K562 (cell line): ENCODE data around the gene C10orf71. TPM values are rescaled to one million over a fixed set of nuclear protein-coding genes. Genes with fewer than 3 reads are reported as not detected.

ENCODE experiments used
- ATAC-seq: fragments of 200-7000 bp; cut with Tn5 transposase; 3 replicates; pipeline ENCODE4 v1.9.1; 2020; ENCODE audit warnings: moderate library complexity
- BruUV-seq: library from RNA; stranded (reverse); fragments of 400-500 nt; replicated peaks from 2 replicates; lab custom pipeline; 2021; lab: Mats Ljungman, UMichigan
- CTCF ChIA-PET: fragments of 300-600 bp; formaldehyde crosslinking; extraction: SDS; loops from one replicate; lab custom pipeline; 2021; ENCODE audit warnings: low intra/inter-chr PET ratio; lab: Yijun Ruan, JAX
- POLR2A ChIA-PET: fragments of 300-600, 350-650 bp; sonication (Branson Sonifier 250); formaldehyde crosslinking; extraction: SDS; loops from one replicate; lab custom pipeline; 2021; ENCODE audit warnings: antibody characterized with exemption, inconsistent platforms; lab: Yijun Ruan, JAX
- DNase-seq, 4 experiments: peaks; one replicate each; pipeline versions ENCODE4 v3.0.0 to v3.0.0-alpha.2; 2011 to 2018; ENCODE audit warnings: low spot score in 3 of 4, mixed read lengths in 3 of 4; ENCODE audit errors: extremely low read depth in 1 of 4
- FAIRE-seq: peaks from 2 replicates; lab custom pipeline; 2011; peaks lifted over from hg19 to GRCh38; lab: Jason Lieb, UNC
- H2AFZ ChIP-seq: 2 replicates; pipeline ENCODE4 v1.6.0; 2011; ENCODE audit warnings: low read depth, low read length, control low read depth, inconsistent platforms
- H3K27ac ChIP-seq: fragments of 200-600 bp; 3 replicates; pipeline ENCODE4 v1.8.0; 2011; ENCODE audit warnings: low read depth, mild to moderate bottlenecking, control low read depth, inconsistent platforms, low read length, moderate library complexity, mixed read lengths; ENCODE audit errors: extremely low read depth
- H3K27me3 ChIP-seq, 2 experiments: fragments of 300-600 bp in 1 of 2; 2 replicates in 1 of 2; 3 replicates in 1 of 2; pipeline versions ENCODE4 v1.6.0 to v1.8.0; 2011; ENCODE audit warnings: inconsistent platforms in 2 of 2, low read length in 2 of 2, mild to moderate bottlenecking in 1 of 2, mixed read lengths in 1 of 2, moderate library complexity in 1 of 2; ENCODE audit not compliant: control insufficient read depth in 2 of 2, insufficient read depth in 2 of 2
- H3K36me3 ChIP-seq: fragments of 300-600 bp; 3 replicates; pipeline ENCODE4 v1.8.0; 2011; ENCODE audit warnings: mild to moderate bottlenecking, low read length, inconsistent platforms; ENCODE audit not compliant: control insufficient read depth, insufficient read depth
- H3K4me1 ChIP-seq, 2 experiments: fragments of 200-600 bp in 1 of 2; replicated peaks in 1 of 2; 2 replicates in 1 of 2; 3 replicates in 1 of 2; pipeline versions ENCODE4 v1.5.1 to v1.8.0; 2011; ENCODE audit warnings: inconsistent platforms in 2 of 2, low read length in 2 of 2, mild to moderate bottlenecking in 1 of 2, mixed read lengths in 1 of 2, moderate library complexity in 1 of 2; ENCODE audit not compliant: control insufficient read depth in 2 of 2, insufficient read depth in 2 of 2
- H3K4me2 ChIP-seq: 2 replicates; pipeline ENCODE4 v1.6.1; 2011; ENCODE audit warnings: low read length, control low read depth, inconsistent platforms, mixed read lengths; ENCODE audit not compliant: insufficient read depth
- H3K4me3 ChIP-seq: fragments of 200-600 bp; sonication (generic), shearing (Covaris generic); 2 replicates; pipeline ENCODE4 v1.5.1; 2016; ENCODE audit warnings: control low read depth, inconsistent platforms
- H3K79me2 ChIP-seq: fragments of 200-600 bp; 3 replicates; pipeline ENCODE4 v1.8.0; 2011; ENCODE audit warnings: low read length, inconsistent platforms; ENCODE audit not compliant: control insufficient read depth, insufficient read depth
- H3K9ac ChIP-seq, 2 experiments: 2 replicates each; pipeline versions ENCODE4 v1.6.0 to v1.6.1; 2011; ENCODE audit warnings: low read depth in 2 of 2, low read length in 2 of 2, control low read depth in 1 of 2, inconsistent platforms in 1 of 2, mild to moderate bottlenecking in 1 of 2, mixed read lengths in 1 of 2; ENCODE audit not compliant: insufficient read depth in 1 of 2
- H3K9me1 ChIP-seq: one replicate; pipeline ENCODE4 v1.6.0; 2011; ENCODE audit warnings: inconsistent platforms, mild to moderate bottlenecking, low read length, moderate library complexity; ENCODE audit not compliant: control insufficient read depth, insufficient read depth
- H3K9me3 ChIP-seq: replicated peaks from 2 replicates; pipeline ENCODE4 v1.5.1; 2011; ENCODE audit warnings: low read depth, low read length, inconsistent platforms; ENCODE audit not compliant: control insufficient read depth, insufficient read depth
- H4K20me1 ChIP-seq: replicated peaks from 2 replicates; pipeline ENCODE4 v1.6.1; 2011; ENCODE audit warnings: low read length, inconsistent platforms, mixed read lengths; ENCODE audit not compliant: control insufficient read depth, insufficient read depth
- CXXC5 ChIP-seq: fragments of 250-450 bp; sonication (Bioruptor Pico); IDR thresholded peaks from 2 replicates; pipeline ENCODE4 v1.8.0; 2022; ENCODE audit warnings: inconsistent platforms, mild to moderate bottlenecking, moderate library complexity
- FOXJ3 ChIP-seq: sonication (generic); formaldehyde crosslinking; IDR thresholded peaks from 2 replicates; pipeline ENCODE4 v1.4.0; 2020; ENCODE audit warnings: mild to moderate bottlenecking, missing genetic modification reagents
- KHSRP ChIP-seq: fragments of 450-650 bp; IDR thresholded peaks from 2 replicates; pipeline ENCODE4 v1.6.1; 2017
- PHF20 ChIP-seq: fragments of 450-650 bp; IDR thresholded peaks from 2 replicates; pipeline ENCODE4 v1.6.1; 2018; ENCODE audit not compliant: partially characterized antibody
- POLR3G ChIP-seq: IDR thresholded peaks from 2 replicates; pipeline ENCODE4 v1.6.1; 2011; ENCODE audit not compliant: insufficient read length, insufficient replicate concordance; ENCODE audit errors: extremely low read depth
- TEAD2 ChIP-seq: fragments of 450-650 bp; IDR thresholded peaks from 2 replicates; pipeline ENCODE4 v1.6.1; 2016; ENCODE audit warnings: missing genetic modification characterization, control low read depth, missing compliant biosample characterization
- U2AF2 ChIP-seq: fragments of 200-400 bp; formaldehyde crosslinking; optimal IDR thresholded peaks from 2 replicates; pipeline ENCODE3; 2017; ENCODE audit warnings: low read depth, mild to moderate bottlenecking, low read length
- XRCC5 ChIP-seq: fragments of 200-400 bp; formaldehyde crosslinking; IDR thresholded peaks from 2 replicates; pipeline ENCODE4 v1.6.1; 2017; ENCODE audit warnings: low read depth, mild to moderate bottlenecking, low read length
- ZNF76 ChIP-seq: fragments of 250-450 bp; sonication (Bioruptor Pico); IDR thresholded peaks from 2 replicates; pipeline ENCODE4 v1.4.0; 2020; ENCODE audit warnings: mild to moderate bottlenecking, moderate library complexity, borderline replicate concordance
- ZNF77 ChIP-seq: fragments of 250-450 bp; sonication (Bioruptor Pico); IDR thresholded peaks from 2 replicates; pipeline ENCODE4 v1.5.0; 2020
- WGBS: fragments of 100-300 bp; shearing (Covaris generic); methylation state at CpG from one replicate; pipeline ENCODE4 v1.1.6; 2016; ENCODE audit warnings: low coverage, mixed read lengths; ENCODE audit not compliant: insufficient coverage; ENCODE audit errors: missing lambda C conversion rate; 5-methylcytosine and 5-hydroxymethylcytosine counted together
- in situ Hi-C: fragments of 300-500 bp; cut with MboI; formaldehyde crosslinking; loops from 4 replicates; pipeline ENCODE4 v1.15.0; 2018; ENCODE audit warnings: inconsistent platforms, mixed read lengths
- intact Hi-C: fragments of 100-400 bp; cut with micrococcal nuclease; formaldehyde crosslinking; loops from 2 replicates; pipeline ENCODE4 v1.14.2; 2022
- polyA plus RNA-seq, 8 experiments: library from polyadenylated mRNA; depleted of rRNA in 4 of 8; stranded (reverse) in 5 of 8; unstranded in 3 of 8; fragments of >200 nt; fragmentation: Nextera tagmentation in 2 of 8; fragmentation: Illumina TruSeq in 1 of 8; extraction: Ambion mirVana in 2 of 8; extraction: Trizol in 1 of 8; gene quantifications; 2 replicates each; pipeline versions ENCODE4 v1.2.1 to v1.2.3, GENCODE V29; 2011 to 2014; ENCODE audit warnings: inconsistent platforms in 1 of 8, missing spikeins in 1 of 8
- total RNA-seq, 7 experiments: library from RNA; depleted of rRNA in 6 of 7; stranded (reverse); fragments of >200 nt in 6 of 7; fragmentation: Illumina TruSeq in 2 of 7; extraction: Trizol in 2 of 7; gene quantifications; 2 replicates each; pipeline versions ENCODE4 v1.2.1 to v1.2.3, GENCODE V29; 2011 to 2021; ENCODE audit warnings: low replicate concordance in 1 of 7
- TF ChIP-seq, protein P1 (sequence below): fragments of 200-400 bp; formaldehyde crosslinking; IDR thresholded peaks from 2 replicates; pipeline ENCODE4 v1.6.1; 2017; ENCODE audit warnings: mild to moderate bottlenecking, low read depth, low read length, moderate library complexity
- TF ChIP-seq, protein P2 (sequence below): fragments of 250-450 bp; sonication (Bioruptor Pico); IDR thresholded peaks from 2 replicates; pipeline ENCODE4 v1.8.0; 2022; ENCODE audit warnings: moderate library complexity, mild to moderate bottlenecking, inconsistent platforms
- TF ChIP-seq, protein P3 (sequence below): sonication (generic); formaldehyde crosslinking; IDR thresholded peaks from 2 replicates; pipeline ENCODE4 v1.8.0; 2022; ENCODE audit warnings: mild to moderate bottlenecking, missing genetic modification reagents, borderline replicate concordance

Gene C10orf71
- total and polyA plus RNA-seq, 9 of the 15 experiments (the other 6 are each of a cell fraction or from before 2014, with no cell fraction given): 0.06 to 4.5 (median 1.3) TPM

DNA sequence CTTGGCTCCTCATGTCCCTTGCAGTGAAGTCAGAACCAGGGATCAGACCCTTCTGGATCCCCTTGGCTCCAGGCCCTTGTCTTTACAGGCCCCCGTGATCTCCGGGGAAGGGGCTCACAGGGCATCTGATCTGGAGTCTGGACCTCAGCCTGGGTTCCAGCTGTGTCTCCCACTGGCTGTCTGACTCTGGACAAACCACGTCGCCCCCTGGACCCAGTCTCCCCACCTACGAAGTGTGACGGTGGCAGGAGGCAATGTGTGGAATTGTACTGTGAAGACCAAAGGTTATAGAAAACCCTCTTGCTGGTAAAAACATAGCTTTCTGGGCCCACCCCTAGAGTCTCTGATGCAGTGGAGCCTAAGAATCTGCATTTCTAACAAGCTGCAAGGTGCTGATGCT is 15.5 kb upstream of the C10orf71 start:
- in situ Hi-C loops (no loop called here), intact Hi-C loops (no loop called here)
- BruUV-seq: no TSS peak
- no peaks in the 10 kb centered on the region for H3K79me2 ChIP-seq
- ATAC-seq (no peak), DNase-seq (no peak), FAIRE-seq (no peak)
- no peak overlapping the region for H3K27ac ChIP-seq
- H3K9ac ChIP-seq: peak overlapping the region in 1 of 2 experiments; percentile 38; a peak in 1 of 4 replicates
- no peaks in the 10 kb centered on the region for H3K36me3 ChIP-seq
- no peak overlapping the region for H3K4me3 ChIP-seq
- CTCF ChIA-PET: no interaction called here
- 89% methylated on average over 6 of the region's 6 CpGs for WGBS
- TF ChIP-seq, protein P1, sequence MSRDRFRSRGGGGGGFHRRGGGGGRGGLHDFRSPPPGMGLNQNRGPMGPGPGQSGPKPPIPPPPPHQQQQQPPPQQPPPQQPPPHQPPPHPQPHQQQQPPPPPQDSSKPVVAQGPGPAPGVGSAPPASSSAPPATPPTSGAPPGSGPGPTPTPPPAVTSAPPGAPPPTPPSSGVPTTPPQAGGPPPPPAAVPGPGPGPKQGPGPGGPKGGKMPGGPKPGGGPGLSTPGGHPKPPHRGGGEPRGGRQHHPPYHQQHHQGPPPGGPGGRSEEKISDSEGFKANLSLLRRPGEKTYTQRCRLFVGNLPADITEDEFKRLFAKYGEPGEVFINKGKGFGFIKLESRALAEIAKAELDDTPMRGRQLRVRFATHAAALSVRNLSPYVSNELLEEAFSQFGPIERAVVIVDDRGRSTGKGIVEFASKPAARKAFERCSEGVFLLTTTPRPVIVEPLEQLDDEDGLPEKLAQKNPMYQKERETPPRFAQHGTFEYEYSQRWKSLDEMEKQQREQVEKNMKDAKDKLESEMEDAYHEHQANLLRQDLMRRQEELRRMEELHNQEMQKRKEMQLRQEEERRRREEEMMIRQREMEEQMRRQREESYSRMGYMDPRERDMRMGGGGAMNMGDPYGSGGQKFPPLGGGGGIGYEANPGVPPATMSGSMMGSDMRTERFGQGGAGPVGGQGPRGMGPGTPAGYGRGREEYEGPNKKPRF: no peak
- no peak for TF ChIP-seq PHF20
- no peak for TF ChIP-seq POLR3G
- no peak for TF ChIP-seq FOXJ3 (CRISPR knock-in tag)
- TF ChIP-seq ZNF76 (CRISPR knock-in tag): no peak
- TF ChIP-seq ZNF77: no peak
- TF ChIP-seq KHSRP: no peak
- TF ChIP-seq, protein P2, sequence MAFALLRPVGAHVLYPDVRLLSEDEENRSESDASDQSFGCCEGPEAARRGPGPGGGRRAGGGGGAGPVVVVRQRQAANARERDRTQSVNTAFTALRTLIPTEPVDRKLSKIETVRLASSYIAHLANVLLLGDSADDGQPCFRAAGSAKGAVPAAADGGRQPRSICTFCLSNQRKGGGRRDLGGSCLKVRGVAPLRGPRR (CRISPR knock-in tag): no peak
- TF ChIP-seq U2AF2: no peak
- TF ChIP-seq, protein P3, sequence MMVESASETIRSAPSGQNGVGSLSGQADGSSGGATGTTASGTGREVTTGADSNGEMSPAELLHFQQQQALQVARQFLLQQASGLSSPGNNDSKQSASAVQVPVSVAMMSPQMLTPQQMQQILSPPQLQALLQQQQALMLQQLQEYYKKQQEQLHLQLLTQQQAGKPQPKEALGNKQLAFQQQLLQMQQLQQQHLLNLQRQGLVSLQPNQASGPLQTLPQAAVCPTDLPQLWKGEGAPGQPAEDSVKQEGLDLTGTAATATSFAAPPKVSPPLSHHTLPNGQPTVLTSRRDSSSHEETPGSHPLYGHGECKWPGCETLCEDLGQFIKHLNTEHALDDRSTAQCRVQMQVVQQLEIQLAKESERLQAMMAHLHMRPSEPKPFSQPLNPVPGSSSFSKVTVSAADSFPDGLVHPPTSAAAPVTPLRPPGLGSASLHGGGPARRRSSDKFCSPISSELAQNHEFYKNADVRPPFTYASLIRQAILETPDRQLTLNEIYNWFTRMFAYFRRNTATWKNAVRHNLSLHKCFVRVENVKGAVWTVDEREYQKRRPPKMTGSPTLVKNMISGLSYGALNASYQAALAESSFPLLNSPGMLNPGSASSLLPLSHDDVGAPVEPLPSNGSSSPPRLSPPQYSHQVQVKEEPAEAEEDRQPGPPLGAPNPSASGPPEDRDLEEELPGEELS: no peak
- TF ChIP-seq CXXC5 (CRISPR knock-in tag): no peak
- TF ChIP-seq TEAD2 (tag): no peak
- no peak for TF ChIP-seq XRCC5
- no peaks in the 10 kb centered on the region for H3K9me1 ChIP-seq
- no peak overlapping the region for H3K4me2 ChIP-seq
- H4K20me1 ChIP-seq: no peaks in the 10 kb centered on the region
- no peak overlapping the region for H2AFZ ChIP-seq
- H3K4me1 ChIP-seq: peaks cover 5 to 8% of the 10 kb centered on the region in 2 experiments; a peak in 4 of 5 replicates
- POLR2A ChIA-PET: interaction anchor here (0.7 kb wide), 1 partner anchor 18 kb away, joined by 4 read pairs; no protein-coding TSS in a partner anchor
- no peaks in the 10 kb centered on the region for H3K27me3 ChIP-seq
- no peaks in the 10 kb centered on the region for H3K9me3 ChIP-seq
